Lung microvascular endothelial cell (primary cell): ENCODE measurements around the gene CLASP2. TPM values are rescaled to one million over a fixed set of nuclear protein-coding genes. Genes with fewer than 3 reads are reported as not detected.
"Not testable (repeated sequence)": the region's sequence is repeated elsewhere in the genome, so short reads cannot be mapped to it uniquely, and the experiment has no call there.

Experiments
- DNase-seq, 2 donors: peaks; one replicate each; pipeline versions ENCODE4 v3.0.0 to v3.0.0-alpha.2; 2010; ENCODE audit warnings: low read depth in 2 of 2
- total RNA-seq: library from RNA; depleted of rRNA; stranded (reverse); fragments of >200 nt; gene quantifications from 2 replicates; pipeline ENCODE4 v1.2.1, GENCODE V29; 2014

Gene CLASP2
- total RNA-seq = 43.6 and 47.6 TPM in 2 replicates

- peak; percentile 91 to 94 for DNase-seq
Observed at GRCh38 chr3:33717866-33718594, at the start of gene CLASP2. Gene CLASP2, minus strand, starts transcription at chr3:33718254. Its CDS starts 252 bp downstream, at chr3:33718002.

GRCh38 chr3:33758864-33759263, 40.8 kb upstream of the CLASP2 start:
- DNase-seq = no peak

GRCh38 chr3:33758281-33758680, 40.2 kb upstream of the CLASP2 start:
- DNase-seq = no peak

GRCh38 chr3:33754391-33754790, 36.3 kb upstream of the CLASP2 start:
- DNase-seq = not testable (repeated sequence)

- DNase-seq = no peak
Observed at GRCh38 chr3:33751336-33751735, 33.3 kb upstream of the CLASP2 start.

- DNase-seq = no peak
Observed at GRCh38 chr3:33750211-33750548, 32.1 kb upstream of the CLASP2 start.

- DNase-seq = no peak
Observed at GRCh38 chr3:33749546-33750210, 31.6 kb upstream of the CLASP2 start.

GRCh38 chr3:33746416-33747116, 28.5 kb upstream of the CLASP2 start:
- no peak for DNase-seq

- no peak for DNase-seq
Observed at GRCh38 chr3:33737146-33737545, 19.1 kb upstream of the CLASP2 start.

GRCh38 chr3:33732394-33732793, 14.3 kb upstream of the CLASP2 start:
- no peak for DNase-seq

- DNase-seq = no peak
Observed at GRCh38 chr3:33729993-33730392, 11.9 kb upstream of the CLASP2 start.

GRCh38 chr3:33724256-33724655, 6.2 kb upstream of the CLASP2 start:
- DNase-seq = no peak

GRCh38 chr3:33722626-33723370, 4.7 kb upstream of the CLASP2 start:
- peak; percentile 39 to 78 for DNase-seq

GRCh38 chr3:33722191-33722590, 4.1 kb upstream of the CLASP2 start:
- DNase-seq = no peak

GRCh38 chr3:33718595-33718907, 497 bp upstream of the CLASP2 start:
- DNase-seq = no peak

- DNase-seq = peak; percentile 77
Observed at GRCh38 chr3:33717616-33717865, 513 bp downstream of the CLASP2 start.

GRCh38 chr3:33716227-33716626, 1.8 kb downstream of the CLASP2 start:
- no peak for DNase-seq

GRCh38 chr3:33711100-33711499, 7.0 kb downstream of the CLASP2 start:
- no peak for DNase-seq

GRCh38 chr3:33706056-33706455, 12.0 kb downstream of the CLASP2 start:
- no peak for DNase-seq

- no peak for DNase-seq
Observed at GRCh38 chr3:33704891-33705290, 13.2 kb downstream of the CLASP2 start.

- no peak for DNase-seq
Observed at GRCh38 chr3:33699275-33699674, 18.8 kb downstream of the CLASP2 start.

- DNase-seq = no peak
Observed at GRCh38 chr3:33694944-33695343, 23.1 kb downstream of the CLASP2 start.
